Vagina (tissue), 2 donors: ENCODE data around the gene MYO18A.

Experiments
- CTCF ChIP-seq, 3 experiments: fragments of 450-650 bp in 2 of 3; fragments of 200-600 bp in 1 of 3; sonication (generic) in 1 of 3; IDR thresholded peaks; one replicate each; pipeline ENCODE4 v1.5.1; 2017 to 2019; ENCODE audit warnings: antibody characterized with exemption in 3 of 3, mild to moderate bottlenecking in 2 of 3, moderate library complexity in 2 of 3
- POLR2A ChIP-seq, 2 donors: fragments of 450-650 bp; IDR thresholded peaks; one replicate each; pipeline ENCODE4 v1.6.1; 2017; ENCODE audit warnings: antibody characterized with exemption in 2 of 2, mild to moderate bottlenecking in 2 of 2, moderate library complexity in 2 of 2
- POLR2AphosphoS5 ChIP-seq, 2 donors: sonication (generic); formaldehyde crosslinking; IDR thresholded peaks; one replicate each; pipeline ENCODE4 v1.9.0; 2017; ENCODE audit warnings: antibody characterized with exemption in 2 of 2, mild to moderate bottlenecking in 2 of 2, low read depth in 1 of 2; ENCODE audit not compliant: insufficient read depth in 1 of 2

DNA sequence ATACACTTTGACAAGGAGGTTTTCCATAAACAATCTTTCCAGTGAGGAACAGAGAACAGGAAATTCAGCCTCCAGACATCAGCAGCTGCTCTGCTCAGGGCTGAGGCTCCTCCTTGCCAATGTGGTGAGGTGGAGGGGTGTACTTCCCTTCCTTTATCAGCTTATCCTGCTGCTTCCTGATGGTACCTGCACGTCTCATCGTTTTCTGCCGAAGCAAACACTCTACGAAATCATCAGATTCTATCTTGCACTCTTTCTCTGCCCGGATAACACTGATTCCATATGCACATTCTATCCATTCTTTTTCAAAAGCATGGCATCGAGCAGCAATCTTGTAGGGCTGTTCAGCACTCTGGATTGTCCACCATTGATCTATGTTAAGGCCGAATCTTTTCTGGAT, 159.0 kb downstream of the MYO18A start:
- TF ChIP-seq POLR2AphosphoS5 (IDR thresholded peaks at IDR 0.05; ENCODE audit: insufficient read depth in 1 of 2, low read depth in 1 of 2) (no peak), CTCF (IDR thresholded peaks at IDR 0.05) (no peak), POLR2A (IDR thresholded peaks at IDR 0.05) (no peak)
